GM23338 (cell line): Measurements from ENCODE around the gene ARL15. TPM values are rescaled to one million over a fixed set of nuclear protein-coding genes. Genes with fewer than 3 reads are reported as not detected.

Experiments used
- ATAC-seq: fragments of 200-7000 bp; cut with Tn5 transposase; 3 replicates; pipeline ENCODE4 v1.9.1; 2020
- DNase-seq: peaks from one replicate; pipeline ENCODE4 v3.0.0-alpha.2; 2015; ENCODE audit warnings: low spot score
- H2AFZ ChIP-seq: fragments of 200-600 bp; sonication (generic); 2 replicates; pipeline ENCODE4 v1.8.0; 2016; ENCODE audit warnings: antibody characterized with exemption, mild to moderate bottlenecking, moderate library complexity
- H3F3A ChIP-seq: fragments of 200-600 bp; sonication (generic); replicated peaks from 2 replicates; pipeline ENCODE4 v1.8.0; 2017; ENCODE audit warnings: antibody characterized with exemption, mixed run types, low read depth
- H3K27ac ChIP-seq: fragments of 200-600 bp; sonication (generic); 2 replicates; pipeline ENCODE4 v1.6.1; 2016; ENCODE audit warnings: low read depth
- H3K27me3 ChIP-seq: fragments of 200-600 bp; sonication (generic); 2 replicates; pipeline ENCODE4 v1.8.0; 2016; ENCODE audit warnings: mild to moderate bottlenecking, mixed run types, moderate library complexity; ENCODE audit not compliant: insufficient read depth
- H3K36me3 ChIP-seq: fragments of 200-600 bp; sonication (generic); 2 replicates; pipeline ENCODE4 v1.8.0; 2016; ENCODE audit warnings: mild to moderate bottlenecking; ENCODE audit not compliant: insufficient read depth
- H3K4me1 ChIP-seq: fragments of 200-600 bp; sonication (generic); 2 replicates; pipeline ENCODE4 v1.8.0; 2016; ENCODE audit warnings: mild to moderate bottlenecking, moderate library complexity; ENCODE audit not compliant: insufficient read depth
- H3K4me2 ChIP-seq: fragments of 200-600 bp; sonication (generic); 2 replicates; pipeline ENCODE4 v1.7.1; 2017; ENCODE audit warnings: mixed run types
- H3K4me3 ChIP-seq: fragments of 200-600 bp; sonication (generic); 2 replicates; pipeline ENCODE4 v1.6.1; 2016; ENCODE audit warnings: mixed run types
- H3K79me2 ChIP-seq: fragments of 200-600 bp; sonication (generic); replicated peaks from 2 replicates; pipeline ENCODE4 v1.8.0; 2017; ENCODE audit warnings: mild to moderate bottlenecking; ENCODE audit not compliant: insufficient read depth
- H3K9me2 ChIP-seq: fragments of 200-600 bp; sonication (generic); 2 replicates; pipeline ENCODE4 v1.8.0; 2017; ENCODE audit not compliant: insufficient read depth
- H4K20me1 ChIP-seq: fragments of 200-600 bp; sonication (generic); replicated peaks from 2 replicates; pipeline ENCODE4 v1.8.0; 2017; ENCODE audit warnings: mild to moderate bottlenecking; ENCODE audit not compliant: insufficient read depth
- H3K27ac Mint-ChIP-seq: 2 replicates; pipeline ENCODE4 v1.8.0; 2020; ENCODE audit warnings: inconsistent platforms, mild to moderate bottlenecking, moderate library complexity, mixed read lengths
- H3K27me3 Mint-ChIP-seq: 3 replicates; pipeline ENCODE4 v1.8.0; 2022; ENCODE audit warnings: low read depth, mild to moderate bottlenecking, moderate library complexity, mixed read lengths, inconsistent platforms; ENCODE audit not compliant: insufficient read depth, poor library complexity
- H3K36me3 Mint-ChIP-seq: 3 replicates; pipeline ENCODE4 v1.8.0; 2021; ENCODE audit warnings: low read depth, mild to moderate bottlenecking, inconsistent platforms, moderate library complexity, mixed read lengths
- H3K4me1 Mint-ChIP-seq: 3 replicates; pipeline ENCODE4 v1.8.0; 2020; ENCODE audit warnings: mild to moderate bottlenecking, inconsistent platforms, mixed read lengths
- H3K4me3 Mint-ChIP-seq: 3 replicates; pipeline ENCODE4 v1.8.0; 2021; ENCODE audit warnings: moderate library complexity, mild to moderate bottlenecking, inconsistent platforms, mixed read lengths
- H3K9me3 Mint-ChIP-seq: 3 replicates; pipeline ENCODE4 v1.8.0; 2020; ENCODE audit warnings: moderate library complexity, mild to moderate bottlenecking, inconsistent platforms, mixed read lengths
- CREB1 ChIP-seq: fragments of 250-450 bp; sonication (Bioruptor Pico); IDR thresholded peaks from 2 replicates; pipeline ENCODE4 v1.5.0; 2020; ENCODE audit warnings: low read depth, mild to moderate bottlenecking, moderate library complexity
- CTCF ChIP-seq, 2 experiments: fragments of 200-600 bp in 1 of 2; sonication (generic) in 1 of 2; conservative IDR thresholded peaks; 2 replicates each; pipeline versions ENCODE4 v1.5.1 to v1.6.1; 2016 to 2017; ENCODE audit warnings: antibody characterized with exemption in 2 of 2, low read depth in 2 of 2, mild to moderate bottlenecking in 2 of 2, moderate library complexity in 1 of 2
- ETS1 ChIP-seq: IDR thresholded peaks from 2 replicates; pipeline ENCODE4 v1.6.1; 2016; ENCODE audit warnings: antibody characterized with exemption
- EZH2 ChIP-seq: fragments of 200-600 bp; sonication (generic); IDR thresholded peaks from one replicate; pipeline ENCODE4 v1.8.0; 2017; ENCODE audit warnings: antibody characterized with exemption, mild to moderate bottlenecking, low read depth; ENCODE audit not compliant: unreplicated experiment
- JUNB ChIP-seq: IDR thresholded peaks from one replicate; pipeline ENCODE4 v1.6.1; 2016; ENCODE audit warnings: antibody characterized with exemption; ENCODE audit not compliant: unreplicated experiment
- NANOG ChIP-seq: IDR thresholded peaks from 2 replicates; pipeline ENCODE4 v1.6.1; 2016; ENCODE audit warnings: antibody characterized with exemption, borderline replicate concordance
- POLR2AphosphoS5 ChIP-seq: IDR thresholded peaks from 2 replicates; pipeline ENCODE4 v1.6.1; 2016; ENCODE audit warnings: antibody characterized with exemption, low read depth
- REST ChIP-seq: IDR thresholded peaks from one replicate; pipeline ENCODE4 v1.6.1; 2018; ENCODE audit warnings: antibody characterized with exemption; ENCODE audit not compliant: unreplicated experiment
- STAT1 ChIP-seq: IDR thresholded peaks from one replicate; pipeline ENCODE4 v1.6.1; 2016; ENCODE audit warnings: antibody characterized with exemption; ENCODE audit not compliant: unreplicated experiment
- ZNF114 ChIP-seq: fragments of 250-450 bp; sonication (Bioruptor Pico); IDR thresholded peaks from 2 replicates; pipeline ENCODE4 v1.5.0; 2020; ENCODE audit warnings: mild to moderate bottlenecking, moderate library complexity
- ZNF331 ChIP-seq: fragments of 250-450 bp; sonication (Bioruptor Pico); IDR thresholded peaks from 2 replicates; pipeline ENCODE4 v1.5.0; 2020; ENCODE audit warnings: low read depth, mild to moderate bottlenecking, moderate library complexity
- polyA plus RNA-seq: library from polyadenylated mRNA; unstranded; fragments of >200 nt; fragmentation: Nextera tagmentation; extraction: Ambion mirVana; gene quantifications from 2 replicates; pipeline ENCODE4 v1.2.1, GENCODE V29; 2016
- total RNA-seq: library from RNA; depleted of rRNA; stranded (reverse); fragments of >200 nt; shearing (Covaris generic); gene quantifications from 2 replicates; pipeline ENCODE4 v1.2.3, GENCODE V29; 2014

Gene ARL15
- total and polyA plus RNA-seq, 2 experiments from 2014 or later = 13.0 to 54.0 TPM

GRCh38 chr5:53943938-53944337 lies 366.4 kb downstream of the ARL15 start (continued):
- TF ChIP-seq STAT1 = no peak
- no peak for TF ChIP-seq NANOG
- no peak for TF ChIP-seq ETS1
- no peak for TF ChIP-seq CTCF (conservative IDR thresholded peaks at IDR 0.05; ENCODE audit: low read depth in 2 of 2)
- no peak for TF ChIP-seq ZNF114

- Mint-ChIP-seq H3K4me1 (peaks cover 24% of the 10 kb centered on the region), H3K27ac (no peak overlapping the region), H3K9me3 (peaks cover 4% of the 10 kb centered on the region; the same call in 1 of the 3 replicates), H3K27me3 (peaks cover 3% of the 10 kb centered on the region), H3K36me3 (peaks cover 11% of the 10 kb centered on the region; the same call in 1 of the 3 replicates), H3K4me3 (no peak overlapping the region)
- Histone ChIP-seq H3K27ac (no peak overlapping the region), H3K36me3 (no peaks in the 10 kb centered on the region), H3K9me2 (no peaks in the 10 kb centered on the region), H2AFZ (no peak overlapping the region), H3K27me3 (no peaks in the 10 kb centered on the region), H3F3A (no peaks in the 10 kb centered on the region), H3K4me1 (peaks cover 20% of the 10 kb centered on the region), H3K79me2 (no peaks in the 10 kb centered on the region), H3K4me3 (no peak overlapping the region), H3K4me2 (no peak overlapping the region), H4K20me1 (no peaks in the 10 kb centered on the region)
- no peak for DNase-seq
- ATAC-seq = no peak
- TF ChIP-seq CREB1 (CRISPR knock-in tag) (no peak), JUNB (no peak), CTCF (conservative IDR thresholded peaks at IDR 0.05; ENCODE audit: low read depth in 2 of 2) (no peak), ZNF331 (CRISPR knock-in tag) (no peak), NANOG (no peak), EZH2 (no peak), ETS1 (no peak), POLR2AphosphoS5 (no peak), REST (no peak)
Observed at GRCh38 chr5:53942724-53943123, 367.6 kb downstream of the ARL15 start.
